ENCODE measurements around the gene OR2D3.
"Not testable (repeated sequence)": the region's sequence is repeated elsewhere in the genome, so short reads cannot be mapped to it uniquely, and the experiment has no call there.

OR2D3 gene

DNA sequence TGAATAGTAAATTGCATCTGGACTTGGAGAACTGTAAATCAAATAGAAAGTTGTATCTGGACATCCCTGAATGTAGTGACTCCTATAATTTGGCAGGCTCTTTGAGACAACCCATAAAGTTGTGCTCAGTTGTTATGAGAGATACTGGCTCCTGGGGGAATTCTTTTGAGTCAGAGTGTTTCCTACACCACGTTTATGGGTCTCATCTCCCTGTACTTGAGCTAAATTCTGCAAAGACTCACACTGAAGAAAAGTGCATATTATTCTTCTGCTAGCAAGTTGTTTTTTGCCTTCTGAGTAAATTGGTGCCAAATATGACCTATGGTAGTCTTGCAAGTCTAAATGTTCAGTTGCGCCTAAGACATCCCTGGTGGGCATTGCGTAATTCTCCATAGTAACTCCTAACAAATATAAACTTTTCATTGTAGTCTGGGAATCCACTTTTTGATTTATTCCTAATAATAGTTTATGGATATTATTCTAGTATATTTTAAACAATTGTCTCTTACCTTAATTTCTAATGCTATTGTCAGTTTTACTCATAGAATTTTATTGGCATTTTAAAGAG, 10.4 kb downstream of the OR2D3 start:
- no peak for DNase-seq

DNA sequence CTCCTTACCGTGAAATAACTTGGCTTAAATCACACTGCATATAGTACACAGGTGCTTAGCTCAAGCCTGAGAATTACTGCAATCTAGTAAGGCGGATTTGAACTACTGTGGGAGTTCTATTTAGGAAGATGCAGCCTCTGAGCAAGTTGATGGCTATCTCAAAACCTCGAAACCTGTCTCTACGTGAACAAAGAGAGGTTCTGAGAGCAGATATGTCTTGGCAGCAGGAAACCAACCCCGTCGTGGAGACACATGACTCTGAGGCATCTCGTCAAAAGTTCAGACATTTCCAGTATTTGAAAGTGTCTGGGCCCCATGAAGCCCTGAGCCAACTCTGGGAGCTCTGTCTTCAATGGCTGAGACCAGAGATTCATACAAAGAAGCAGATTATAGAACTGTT, 11.3 kb downstream of the OR2D3 start:
- DNase-seq: no peak

DNA sequence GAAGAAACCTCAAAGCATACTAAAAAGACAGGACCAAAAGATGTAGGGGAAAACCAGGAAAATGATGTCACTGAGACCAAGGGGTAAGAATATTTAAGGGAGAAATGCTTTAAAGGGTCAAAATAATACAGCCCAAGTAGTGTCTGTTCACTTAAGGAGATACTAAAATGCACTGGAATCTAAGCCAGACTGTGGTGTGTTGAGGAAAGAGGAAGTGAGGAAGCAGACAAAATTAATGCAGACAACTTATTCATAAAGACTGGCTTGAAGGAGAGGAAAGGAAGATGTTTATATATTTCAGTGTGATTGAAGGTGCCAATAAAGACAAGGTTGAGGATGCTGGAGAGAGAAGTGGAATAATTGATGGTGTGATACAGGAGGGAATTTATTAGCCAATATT, 21.2 kb downstream of the OR2D3 start:
- DNase-seq: no peak

DNA sequence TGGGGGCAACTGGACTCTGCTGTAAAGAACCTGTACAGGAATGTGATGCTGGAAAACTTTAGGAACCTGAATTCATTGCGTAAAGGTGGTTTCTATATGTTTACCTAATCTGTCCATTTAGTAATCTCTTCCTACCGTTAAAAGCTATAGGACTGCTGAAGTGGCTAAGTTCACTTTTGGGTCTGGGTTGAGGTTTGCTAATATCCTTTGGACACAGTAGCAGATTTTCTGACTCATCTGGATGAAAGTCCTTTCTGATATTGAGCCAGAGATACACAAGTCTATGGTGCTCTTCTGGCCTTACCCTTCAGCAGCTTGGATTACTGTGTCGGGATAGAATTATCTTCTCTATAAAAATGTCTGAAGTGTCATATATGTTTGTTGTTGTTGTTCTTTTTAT, 22.3 kb downstream of the OR2D3 start:
- no peak for DNase-seq

DNA sequence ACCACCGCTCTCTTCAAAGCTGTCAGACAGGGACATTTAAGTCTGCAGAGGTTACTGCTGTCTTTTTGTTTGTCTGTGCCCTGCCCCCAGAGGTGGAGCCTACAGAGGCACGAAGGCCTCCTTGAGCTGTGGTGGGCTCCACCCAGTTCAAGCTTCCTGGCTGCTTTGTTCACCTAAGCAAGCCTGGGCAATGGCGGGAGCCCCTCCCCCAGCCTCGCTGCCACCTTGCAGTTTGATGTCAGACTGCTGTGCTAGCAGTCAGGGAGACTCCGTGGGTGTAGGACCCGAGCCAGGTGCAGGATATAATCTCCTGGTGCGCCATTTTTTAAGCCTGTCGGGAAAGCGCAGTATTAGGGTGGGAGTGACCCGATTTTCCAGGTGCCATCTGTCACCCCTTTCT, 33.4 kb downstream of the OR2D3 start:
- DNase-seq: not testable (repeated sequence)

DNA sequence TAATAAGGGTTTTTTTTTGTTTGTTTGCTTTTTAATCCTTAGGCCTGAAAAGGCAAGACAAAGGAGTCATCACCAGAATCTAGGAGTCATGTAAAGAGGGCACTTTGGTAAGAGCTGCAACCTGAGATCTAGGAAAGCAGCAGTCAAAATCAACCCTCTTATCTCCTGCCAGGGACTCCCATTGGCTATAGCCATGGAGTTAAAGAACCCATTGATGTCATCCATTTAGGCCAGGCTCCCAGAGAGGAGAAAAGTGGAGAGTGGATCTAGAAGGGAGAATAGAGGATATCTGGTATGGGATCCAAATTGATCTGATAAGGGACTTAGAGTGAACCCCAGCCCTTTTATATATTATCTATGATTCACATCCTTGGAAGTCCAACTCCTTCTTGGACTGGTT, 41.3 kb downstream of the OR2D3 start:
- DNase-seq: no peak

DNA sequence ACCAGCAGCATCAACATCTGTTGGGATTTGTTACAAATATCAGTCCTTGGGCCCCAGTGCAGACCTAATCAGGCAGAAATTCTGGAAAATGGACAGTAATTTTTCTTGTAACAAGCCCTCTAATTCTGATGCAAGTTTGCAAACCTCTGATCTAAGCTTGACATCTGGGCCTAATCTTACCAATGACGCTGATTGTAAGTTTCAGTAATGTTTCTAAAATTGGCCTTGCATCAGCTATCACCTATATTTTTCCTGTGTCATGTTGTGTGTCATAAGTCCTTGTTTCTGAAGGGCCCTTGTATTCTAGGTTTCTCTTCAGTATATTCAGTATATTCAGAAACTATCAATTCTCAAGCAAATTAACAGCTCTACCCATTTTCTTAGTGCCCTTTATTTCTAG, 41.9 kb downstream of the OR2D3 start:
- no peak for DNase-seq

DNA sequence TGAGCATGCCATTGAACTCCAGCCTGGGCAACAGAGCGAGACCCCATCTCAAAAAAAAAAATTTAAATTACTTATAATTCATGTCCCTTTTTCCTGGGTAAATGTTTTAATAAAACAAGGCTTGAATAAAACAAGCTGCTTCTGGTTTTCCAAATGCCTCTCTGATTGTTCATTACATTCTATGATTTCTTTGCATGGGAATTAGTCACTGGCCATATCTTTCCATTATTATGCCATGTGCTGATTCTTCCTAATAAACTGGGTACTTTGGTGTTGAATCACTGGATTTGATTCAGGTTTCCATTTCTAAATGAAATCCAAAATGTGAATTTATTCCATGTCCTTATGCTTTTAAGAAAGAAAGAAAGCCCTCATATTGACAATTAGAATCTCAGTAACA, 48.0 kb downstream of the OR2D3 start:
- no peak for DNase-seq

DNA sequence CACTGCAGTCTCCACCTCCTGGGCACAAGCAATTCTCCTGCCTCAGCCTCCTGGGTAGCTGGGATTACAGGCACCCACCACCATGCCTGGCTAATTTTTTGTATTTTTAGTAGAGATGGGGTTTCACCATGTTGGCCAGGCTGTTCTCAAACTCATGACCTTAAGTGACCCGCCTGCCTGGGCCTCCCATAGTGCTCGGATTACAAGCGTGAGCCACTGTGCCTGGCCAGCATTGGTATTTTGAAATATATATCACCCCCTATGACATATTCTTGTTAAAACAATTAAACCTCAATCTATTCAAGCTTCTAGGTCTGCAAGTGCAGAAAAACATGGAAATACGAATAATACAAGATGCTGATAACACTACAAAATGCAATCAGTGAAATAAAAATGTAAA, 49.1 kb downstream of the OR2D3 start:
- DNase-seq: not testable (repeated sequence)
